ENCODE results near the gene KLF12.

Gene KLF12

DNA sequence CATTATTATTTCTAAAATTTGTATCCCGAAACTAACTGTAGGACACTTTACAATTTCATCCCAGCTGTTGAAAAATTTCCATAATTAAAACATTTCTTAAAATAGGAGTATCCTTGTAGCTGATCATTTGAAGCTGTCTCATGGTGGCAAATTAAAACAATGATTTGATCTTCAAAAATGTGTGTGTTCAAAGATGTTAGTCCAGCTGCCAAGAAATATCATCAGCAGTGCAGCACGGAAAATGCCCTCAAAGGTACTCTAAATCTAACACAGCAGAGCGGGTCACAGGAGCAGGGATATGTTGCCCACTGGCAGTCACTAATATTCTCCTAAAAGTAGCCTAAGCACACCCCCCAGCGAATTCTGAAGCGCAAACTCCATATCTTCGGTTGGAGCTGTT, 31.0 kb downstream of the KLF12 start:
- Histone ChIP-seq H3K79me2 (ENCODE audit: control insufficient read depth, low read length) (peaks cover 92% of the 10 kb centered on the region), H4K20me1 (ENCODE audit: control insufficient read depth, insufficient read depth, low read depth, low read length) (no peaks in the 10 kb centered on the region), H3K36me3 (ENCODE audit: control insufficient read depth, low read length) (no peaks in the 10 kb centered on the region), H3K4me2 (ENCODE audit: low read length) (no peak overlapping the region), H3K27me3 (ENCODE audit: control insufficient read depth, low read length) (no peaks in the 10 kb centered on the region), H3K9me2 (replicated peaks; ENCODE audit: control insufficient read depth, low read length) (no peaks in the 10 kb centered on the region), H3K4me3 (ENCODE audit: low read length) (no peak overlapping the region), H3K27ac (ENCODE audit: low read depth, low read length) (no peak overlapping the region), H3F3A (ENCODE audit: control insufficient read depth, insufficient read depth) (no peaks in the 10 kb centered on the region), H3K4me1 (ENCODE audit: control insufficient read depth, low read length) (peaks cover 7% of the 10 kb centered on the region), H3K9me3 (ENCODE audit: control insufficient read depth, insufficient read depth, low read length) (no peaks in the 10 kb centered on the region)
- TF ChIP-seq, protein P1, sequence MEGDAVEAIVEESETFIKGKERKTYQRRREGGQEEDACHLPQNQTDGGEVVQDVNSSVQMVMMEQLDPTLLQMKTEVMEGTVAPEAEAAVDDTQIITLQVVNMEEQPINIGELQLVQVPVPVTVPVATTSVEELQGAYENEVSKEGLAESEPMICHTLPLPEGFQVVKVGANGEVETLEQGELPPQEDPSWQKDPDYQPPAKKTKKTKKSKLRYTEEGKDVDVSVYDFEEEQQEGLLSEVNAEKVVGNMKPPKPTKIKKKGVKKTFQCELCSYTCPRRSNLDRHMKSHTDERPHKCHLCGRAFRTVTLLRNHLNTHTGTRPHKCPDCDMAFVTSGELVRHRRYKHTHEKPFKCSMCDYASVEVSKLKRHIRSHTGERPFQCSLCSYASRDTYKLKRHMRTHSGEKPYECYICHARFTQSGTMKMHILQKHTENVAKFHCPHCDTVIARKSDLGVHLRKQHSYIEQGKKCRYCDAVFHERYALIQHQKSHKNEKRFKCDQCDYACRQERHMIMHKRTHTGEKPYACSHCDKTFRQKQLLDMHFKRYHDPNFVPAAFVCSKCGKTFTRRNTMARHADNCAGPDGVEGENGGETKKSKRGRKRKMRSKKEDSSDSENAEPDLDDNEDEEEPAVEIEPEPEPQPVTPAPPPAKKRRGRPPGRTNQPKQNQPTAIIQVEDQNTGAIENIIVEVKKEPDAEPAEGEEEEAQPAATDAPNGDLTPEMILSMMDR (IDR thresholded peaks at IDR 0.05; ENCODE audit: low read depth, low read length, poor library complexity, severe bottlenecking), result no peak
- TF ChIP-seq EZH2phosphoT487 (IDR thresholded peaks at IDR 0.05; ENCODE audit: borderline replicate concordance, low read length), result no peak

DNA sequence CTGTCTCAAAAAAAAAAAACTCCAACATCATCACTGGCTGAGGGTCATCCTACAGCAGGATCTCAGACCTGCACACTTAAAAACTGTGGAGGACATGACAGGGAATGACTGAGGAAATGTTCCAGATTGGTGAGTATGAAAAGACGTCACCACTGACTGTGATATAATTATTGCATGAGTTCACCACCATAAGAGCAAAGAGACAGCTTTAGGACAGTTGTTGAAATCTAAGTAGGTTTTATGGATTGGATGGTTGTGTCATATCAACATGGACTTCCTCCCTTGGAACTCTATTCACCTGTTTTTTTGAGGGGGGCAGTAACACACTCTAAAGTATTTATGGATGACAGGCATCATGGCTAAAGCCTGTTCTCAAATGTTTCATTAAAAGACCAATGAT, 31.5 kb downstream of the KLF12 start:
- Histone ChIP-seq H3K27me3 (ENCODE audit: control insufficient read depth, low read length) (no peaks in the 10 kb centered on the region), H4K20me1 (ENCODE audit: control insufficient read depth, insufficient read depth, low read depth, low read length) (no peaks in the 10 kb centered on the region), H3F3A (ENCODE audit: control insufficient read depth, insufficient read depth) (no peaks in the 10 kb centered on the region), H3K4me2 (ENCODE audit: low read length) (no peak overlapping the region), H3K9me3 (ENCODE audit: control insufficient read depth, insufficient read depth, low read length) (no peaks in the 10 kb centered on the region), H3K36me3 (ENCODE audit: control insufficient read depth, low read length) (no peaks in the 10 kb centered on the region), H3K27ac (ENCODE audit: low read depth, low read length) (no peak overlapping the region), H3K79me2 (ENCODE audit: control insufficient read depth, low read length) (peaks cover 95% of the 10 kb centered on the region), H3K9me2 (replicated peaks; ENCODE audit: control insufficient read depth, low read length) (no peaks in the 10 kb centered on the region), H3K4me3 (ENCODE audit: low read length) (no peak overlapping the region), H3K4me1 (ENCODE audit: control insufficient read depth, low read length) (peaks cover 7% of the 10 kb centered on the region)
- TF ChIP-seq EZH2phosphoT487 (IDR thresholded peaks at IDR 0.05; ENCODE audit: borderline replicate concordance, low read length), result no peak
- TF ChIP-seq, protein P1 (IDR thresholded peaks at IDR 0.05; ENCODE audit: low read depth, low read length, poor library complexity, severe bottlenecking), result no peak

DNA sequence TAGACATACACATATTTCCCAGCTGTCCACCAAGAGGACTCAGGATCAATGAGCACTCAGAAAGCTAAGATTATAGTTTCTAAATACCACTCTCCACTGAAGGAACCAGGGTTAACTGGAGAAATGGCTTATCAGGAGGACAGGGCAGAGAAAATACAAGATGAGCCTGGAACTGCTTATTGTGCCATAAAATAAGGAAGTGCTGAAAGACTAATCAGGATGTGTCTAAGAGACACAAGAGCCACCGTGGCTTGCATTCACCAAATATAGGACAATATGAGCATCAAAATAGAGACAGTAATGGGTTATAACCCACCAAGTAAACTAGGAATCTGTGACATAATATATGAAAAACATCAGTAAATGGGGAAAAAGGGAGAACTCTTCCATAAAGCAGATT, 32.8 kb downstream of the KLF12 start:
- H3K4me3 ChIP-seq (ENCODE audit: low read length), result no peak overlapping the region
- H3K9me3 ChIP-seq (ENCODE audit: control insufficient read depth, insufficient read depth, low read length), result no peaks in the 10 kb centered on the region
- no peaks in the 10 kb centered on the region for H3K9me2 ChIP-seq (replicated peaks; ENCODE audit: control insufficient read depth, low read length)
- H3K4me2 ChIP-seq (ENCODE audit: low read length), result no peak overlapping the region
- H3K4me1 ChIP-seq (ENCODE audit: control insufficient read depth, low read length), result peaks cover 7% of the 10 kb centered on the region
- no peaks in the 10 kb centered on the region for H3K36me3 ChIP-seq (ENCODE audit: control insufficient read depth, low read length)
- no peaks in the 10 kb centered on the region; the same call in 1 of the 2 replicates for H3F3A ChIP-seq (ENCODE audit: control insufficient read depth, insufficient read depth)
- peaks cover 92% of the 10 kb centered on the region for H3K79me2 ChIP-seq (ENCODE audit: control insufficient read depth, low read length)
- no peaks in the 10 kb centered on the region for H3K27me3 ChIP-seq (ENCODE audit: control insufficient read depth, low read length)
- TF ChIP-seq EZH2phosphoT487 (IDR thresholded peaks at IDR 0.05; ENCODE audit: borderline replicate concordance, low read length), result no peak
- TF ChIP-seq, protein P1 (IDR thresholded peaks at IDR 0.05; ENCODE audit: low read depth, low read length, poor library complexity, severe bottlenecking), result no peak
- H4K20me1 ChIP-seq (ENCODE audit: control insufficient read depth, insufficient read depth, low read depth, low read length), result no peaks in the 10 kb centered on the region
- no peak overlapping the region for H3K27ac ChIP-seq (ENCODE audit: low read depth, low read length)

DNA sequence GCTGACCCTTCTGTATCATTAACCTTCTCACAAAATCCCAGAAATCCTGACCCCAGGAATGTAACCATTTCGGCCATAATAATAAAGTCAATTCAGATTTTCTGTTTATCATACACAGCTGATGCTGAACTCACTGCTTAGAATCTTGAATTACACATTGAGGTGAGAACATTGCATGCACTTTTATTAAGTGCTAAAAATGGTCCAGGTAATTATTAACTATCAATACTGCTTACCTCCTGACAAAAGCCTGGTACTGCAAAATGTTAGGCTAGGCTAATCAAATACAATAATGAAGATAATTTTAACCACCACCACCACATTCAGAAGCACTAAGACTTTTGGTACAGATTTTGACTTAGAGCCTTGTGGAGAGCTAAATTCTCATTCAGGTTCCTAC, 36.1 kb downstream of the KLF12 start:
- H3K4me1 ChIP-seq (ENCODE audit: control insufficient read depth, low read length), result peaks cover 17% of the 10 kb centered on the region
- H4K20me1 ChIP-seq (ENCODE audit: control insufficient read depth, insufficient read depth, low read depth, low read length), result no peaks in the 10 kb centered on the region
- no peaks in the 10 kb centered on the region for H3K9me2 ChIP-seq (replicated peaks; ENCODE audit: control insufficient read depth, low read length)
- H3K4me2 ChIP-seq (ENCODE audit: low read length), result no peak overlapping the region
- H3K79me2 ChIP-seq (ENCODE audit: control insufficient read depth, low read length), result peaks cover 92% of the 10 kb centered on the region
- TF ChIP-seq EZH2phosphoT487 (IDR thresholded peaks at IDR 0.05; ENCODE audit: borderline replicate concordance, low read length), result no peak
- TF ChIP-seq, protein P1 (IDR thresholded peaks at IDR 0.05; ENCODE audit: low read depth, low read length, poor library complexity, severe bottlenecking), result no peak
- H3K36me3 ChIP-seq (ENCODE audit: control insufficient read depth, low read length), result no peaks in the 10 kb centered on the region
- H3K9me3 ChIP-seq (ENCODE audit: control insufficient read depth, insufficient read depth, low read length), result no peaks in the 10 kb centered on the region
- no peak overlapping the region for H3K27ac ChIP-seq (ENCODE audit: low read depth, low read length)
- H3K27me3 ChIP-seq (ENCODE audit: control insufficient read depth, low read length), result no peaks in the 10 kb centered on the region
- H3F3A ChIP-seq (ENCODE audit: control insufficient read depth, insufficient read depth), result peaks cover 12% of the 10 kb centered on the region
- no peak overlapping the region for H3K4me3 ChIP-seq (ENCODE audit: low read length)
